Endothelial cell of umbilical vein (primary cell): ENCODE results near the gene ZDHHC13.

Source experiments
- CTCF ChIP-seq, 2 donors: IDR thresholded peaks; 1 replicate in 1 of 2; 2 replicates in 1 of 2; pipeline ENCODE4 v1.5.1; 2011; ENCODE audit warnings: low read length in 2 of 2, mild to moderate bottlenecking in 2 of 2, moderate library complexity in 2 of 2, control low read depth in 1 of 2, inconsistent platforms in 1 of 2, low read depth in 1 of 2; ENCODE audit not compliant: insufficient read depth in 1 of 2; ENCODE audit errors: extremely low read depth in 1 of 2
- EZH2 ChIP-seq: IDR thresholded peaks from 2 replicates; pipeline ENCODE4 v1.6.1; 2012; ENCODE audit warnings: borderline replicate concordance, low read depth, mild to moderate bottlenecking, moderate library complexity, low read length, inconsistent platforms; ENCODE audit not compliant: severe bottlenecking
- JUN ChIP-seq: IDR thresholded peaks from 2 replicates; pipeline ENCODE4 v1.6.1; 2011; ENCODE audit warnings: borderline replicate concordance, low read depth; ENCODE audit not compliant: insufficient read length, insufficient read depth
- MAX ChIP-seq: IDR thresholded peaks from 2 replicates; pipeline ENCODE4 v1.6.1; 2011; ENCODE audit not compliant: insufficient read depth, insufficient read length
- POLR2A ChIP-seq: IDR thresholded peaks from 2 replicates; pipeline ENCODE4 v1.6.1; 2012; ENCODE audit warnings: low read depth, mild to moderate bottlenecking, control low read depth, low read length
- POLR2AphosphoS5 ChIP-seq: IDR thresholded peaks from 2 replicates; pipeline ENCODE4 v1.6.1; 2012; ENCODE audit warnings: low read depth, mild to moderate bottlenecking, control low read depth, low read length, moderate library complexity; ENCODE audit not compliant: insufficient read depth

- TF ChIP-seq CTCF (IDR thresholded peaks at IDR 0.05; ENCODE audit: extremely low read depth in 1 of 2, insufficient read depth in 1 of 2, low read depth in 1 of 2, low read length in 2 of 2) (no peak), MAX (no peak), EZH2 (no peak), POLR2A (no peak), POLR2AphosphoS5 (no peak), JUN (no peak)
Measured at GRCh38 chr11:19105011-19105410, 12.0 kb upstream of the ZDHHC13 start.
